Tibial nerve (tissue), 4 donors: Measurements from ENCODE around the gene IL16.

Experiments
- CTCF ChIP-seq, 5 experiments: fragments of 200-600 bp in 3 of 5; fragments of 450-650 bp in 2 of 5; sonication (generic) in 3 of 5; IDR thresholded peaks; one replicate each; pipeline ENCODE4 v1.5.1; 2016 to 2019; ENCODE audit warnings: antibody characterized with exemption in 5 of 5, mild to moderate bottlenecking in 3 of 5, moderate library complexity in 2 of 5
- EP300 ChIP-seq, 2 donors: sonication (generic); formaldehyde crosslinking; IDR thresholded peaks; one replicate each; pipeline ENCODE4 v1.6.1; 2017; ENCODE audit warnings: antibody characterized with exemption in 2 of 2, mild to moderate bottlenecking in 1 of 2
- POLR2A ChIP-seq, 2 donors: fragments of 450-650 bp; IDR thresholded peaks; one replicate each; pipeline ENCODE4 v1.6.1; 2017; ENCODE audit warnings: antibody characterized with exemption in 2 of 2, mild to moderate bottlenecking in 2 of 2, moderate library complexity in 2 of 2

- TF ChIP-seq CTCF (IDR thresholded peaks at IDR 0.05) (no peak), POLR2A (IDR thresholded peaks at IDR 0.05) (no peak), EP300 (IDR thresholded peaks at IDR 0.05) (no peak)
Observed at GRCh38 chr15:81313686-81314085, 117.0 kb downstream of the IL16 start.
